IMR-90 (cell line): ENCODE data around the gene PPM1H. TPM values are rescaled to one million over a fixed set of nuclear protein-coding genes. Genes with fewer than 3 reads are reported as not detected.

Experiments
- ATAC-seq: fragments of 200-7000 bp; cut with Tn5 transposase; 2 replicates; pipeline ENCODE4 v1.9.1; 2020; ENCODE audit warnings: low read depth, mild to moderate bottlenecking, moderate library complexity
- BruUV-seq: library from RNA; stranded (reverse); fragments of 400-500 nt; replicated peaks from 2 replicates; lab custom pipeline; 2021; lab: Mats Ljungman, UMichigan
- CTCF ChIA-PET: fragments of 300-600 bp; formaldehyde crosslinking; extraction: SDS; loops from one replicate; lab custom pipeline; 2021; ENCODE audit warnings: antibody characterized with exemption; lab: Yijun Ruan, JAX
- POLR2A ChIA-PET: fragments of 300-600 bp; sonication (Branson Sonifier 250); formaldehyde crosslinking; loops from one replicate; lab custom pipeline; 2022; ENCODE audit warnings: antibody characterized with exemption; ENCODE audit not compliant: unreplicated experiment; lab: Charles Lee
- DNase-seq: peaks from one replicate; pipeline ENCODE4 v3.0.0; 2013
- H2AFZ ChIP-seq: replicated peaks from 2 replicates; pipeline ENCODE3; 2013; ENCODE audit warnings: low read length, mild to moderate bottlenecking; ENCODE audit not compliant: poor library complexity
- H2AK5ac ChIP-seq: 2 replicates; pipeline ENCODE4 v1.6.1; 2013; ENCODE audit warnings: low read depth, low read length, inconsistent platforms
- H2AK9ac ChIP-seq: replicated peaks from 2 replicates; pipeline ENCODE3; 2013; ENCODE audit warnings: mild to moderate bottlenecking, low read depth, low read length, moderate library complexity; ENCODE audit not compliant: poor library complexity
- H2BK120ac ChIP-seq: 2 replicates; pipeline ENCODE4 v1.6.1; 2013; ENCODE audit warnings: low read depth, low read length, inconsistent platforms
- H2BK15ac ChIP-seq: 3 replicates; pipeline ENCODE4 v1.6.1; 2013; ENCODE audit warnings: low read depth, low read length, inconsistent platforms
- H2BK20ac ChIP-seq: 2 replicates; pipeline ENCODE4 v1.6.1; 2013; ENCODE audit warnings: low read depth, mild to moderate bottlenecking, inconsistent platforms, low read length, moderate library complexity
- H2BK5ac ChIP-seq: 2 replicates; pipeline ENCODE4 v1.6.1; 2013; ENCODE audit warnings: mild to moderate bottlenecking, low read depth, low read length, inconsistent platforms; ENCODE audit not compliant: poor library complexity, severe bottlenecking
- H3K14ac ChIP-seq: replicated peaks from 2 replicates; pipeline ENCODE4 v1.6.1; 2013; ENCODE audit warnings: low read depth, low read length, inconsistent platforms
- H3K18ac ChIP-seq: 2 replicates; pipeline ENCODE4 v1.6.1; 2013; ENCODE audit warnings: low read depth, low read length, control low read depth
- H3K23ac ChIP-seq: 2 replicates; pipeline ENCODE4 v1.6.1; 2013; ENCODE audit warnings: low read depth, low read length, inconsistent platforms
- H3K27ac ChIP-seq: 2 replicates; pipeline ENCODE4 v1.5.1; 2013; ENCODE audit warnings: mild to moderate bottlenecking, control low read depth, low read length; ENCODE audit not compliant: insufficient read depth
- H3K27me3 ChIP-seq: 2 replicates; pipeline ENCODE4 v1.6.1; 2013; ENCODE audit warnings: low read length; ENCODE audit not compliant: control insufficient read depth, insufficient read depth
- H3K36me3 ChIP-seq: 2 replicates; pipeline ENCODE4 v1.6.1; 2013; ENCODE audit warnings: low read length, mixed read lengths; ENCODE audit not compliant: control insufficient read depth, insufficient read depth
- H3K4ac ChIP-seq: 2 replicates; pipeline ENCODE4 v1.6.1; 2013; ENCODE audit warnings: low read depth, low read length, inconsistent platforms
- H3K4me1 ChIP-seq: 2 replicates; pipeline ENCODE4 v1.6.1; 2013; ENCODE audit warnings: low read length, mixed read lengths; ENCODE audit not compliant: control insufficient read depth, insufficient read depth
- H3K4me2 ChIP-seq: 2 replicates; pipeline ENCODE4 v1.6.1; 2013; ENCODE audit warnings: low read depth, mild to moderate bottlenecking, control low read depth, low read length, moderate library complexity
- H3K4me3 ChIP-seq: 2 replicates; pipeline ENCODE4 v1.5.1; 2013; ENCODE audit warnings: low read depth, mild to moderate bottlenecking, control low read depth, low read length, moderate library complexity; ENCODE audit not compliant: insufficient read depth
- H3K56ac ChIP-seq: 2 replicates; pipeline ENCODE4 v1.6.1; 2013; ENCODE audit warnings: low read length, inconsistent platforms; ENCODE audit not compliant: insufficient read depth; ENCODE audit errors: extremely low read depth
- H3K79me1 ChIP-seq, 2 experiments: 2 replicates each; pipeline ENCODE4 v1.6.1; 2013; ENCODE audit warnings: low read length in 2 of 2, inconsistent platforms in 1 of 2, low read depth in 1 of 2
- H3K9ac ChIP-seq: 2 replicates; pipeline ENCODE4 v1.6.1; 2013; ENCODE audit warnings: low read depth, low read length, control low read depth
- H3K9me1 ChIP-seq: 2 replicates; pipeline ENCODE4 v1.6.1; 2013; ENCODE audit warnings: low read length, inconsistent platforms; ENCODE audit not compliant: insufficient read depth
- H3K9me3 ChIP-seq: 2 replicates; pipeline ENCODE4 v1.6.1; 2013; ENCODE audit warnings: low read length; ENCODE audit not compliant: control insufficient read depth, insufficient read depth
- H4K20me1 ChIP-seq: 2 replicates; pipeline ENCODE4 v1.6.1; 2013; ENCODE audit warnings: low read length, inconsistent platforms; ENCODE audit not compliant: insufficient read depth
- H4K5ac ChIP-seq: 2 replicates; pipeline ENCODE4 v1.6.1; 2013; ENCODE audit warnings: mild to moderate bottlenecking, low read depth, low read length, control low read depth
- H4K8ac ChIP-seq, 2 experiments: 2 replicates each; pipeline ENCODE4 v1.6.1; 2013; ENCODE audit warnings: low read depth in 2 of 2, low read length in 2 of 2, control low read depth in 1 of 2, inconsistent platforms in 1 of 2
- H4K91ac ChIP-seq: 2 replicates; pipeline ENCODE4 v1.6.1; 2013; ENCODE audit warnings: low read depth, low read length, inconsistent platforms; ENCODE audit not compliant: insufficient read depth
- BHLHE40 ChIP-seq: fragments of 150-350 bp; IDR thresholded peaks from 2 replicates; pipeline ENCODE4 v1.6.1; 2016; ENCODE audit warnings: mild to moderate bottlenecking, low read depth, low read length
- CEBPB ChIP-seq: IDR thresholded peaks from 2 replicates; pipeline ENCODE4 v1.6.1; 2012; ENCODE audit warnings: low read depth, low read length, improper control_type of control experiment
- CHD1 ChIP-seq: IDR thresholded peaks from 2 replicates; pipeline ENCODE4 v1.6.1; 2012; ENCODE audit warnings: low read depth, low read length, improper control_type of control experiment
- MAFK ChIP-seq: IDR thresholded peaks from 2 replicates; pipeline ENCODE4 v1.6.1; 2012; ENCODE audit warnings: low read depth, low read length, improper control_type of control experiment
- MAZ ChIP-seq: IDR thresholded peaks from 2 replicates; pipeline ENCODE4 v1.6.1; 2012; ENCODE audit warnings: low read depth, mild to moderate bottlenecking, low read length, improper control_type of control experiment, moderate library complexity, borderline replicate concordance
- NFE2L2 ChIP-seq: fragments of 150-350 bp; IDR thresholded peaks from 2 replicates; pipeline ENCODE4 v1.6.1; 2016; ENCODE audit warnings: low read depth, mild to moderate bottlenecking, low read length
- POLR2A ChIP-seq: IDR thresholded peaks from 2 replicates; pipeline ENCODE4 v1.6.1; 2012; ENCODE audit warnings: mild to moderate bottlenecking, low read depth, low read length
- RAD21 ChIP-seq: IDR thresholded peaks from 2 replicates; pipeline ENCODE4 v1.6.1; 2012; ENCODE audit warnings: low read length, improper control_type of control experiment
- RCOR1 ChIP-seq: IDR thresholded peaks from 2 replicates; pipeline ENCODE4 v1.6.1; 2012; ENCODE audit warnings: mild to moderate bottlenecking, low read length, improper control_type of control experiment; ENCODE audit not compliant: insufficient replicate concordance
- RFX5 ChIP-seq: IDR thresholded peaks from 2 replicates; pipeline ENCODE4 v1.8.0; 2012; ENCODE audit warnings: low read depth, mild to moderate bottlenecking, low read length, moderate library complexity
- SMC3 ChIP-seq: fragments of 150-350 bp; IDR thresholded peaks from 2 replicates; pipeline ENCODE4 v1.6.1; 2016; ENCODE audit warnings: low read depth, mild to moderate bottlenecking, antibody characterized with exemption, low read length, moderate library complexity
- WGBS, 2 experiments: methylation state at CpG; one replicate each; pipeline versions ENCODE4 v1.1.5 to v1.1.7; 2013; ENCODE audit warnings: missing lambda C conversion rate in 2 of 2; ENCODE audit not compliant: insufficient read length in 1 of 2; ENCODE audit errors: extremely low coverage in 2 of 2; 5-methylcytosine and 5-hydroxymethylcytosine counted together
- dilution Hi-C: fragments of 300-500 bp; cut with HindIII; formaldehyde crosslinking; loops from one replicate; pipeline ENCODE4 v1.14.3; 2018; ENCODE audit warnings: low sequenced_read_pairs; ENCODE audit not compliant: unreplicated experiment
- in situ Hi-C: fragments of 300-500 bp; cut with MboI; formaldehyde crosslinking; loops from 3 replicates; pipeline ENCODE4 v1.14.3; 2019; ENCODE audit warnings: low sequenced_read_pairs, inconsistent platforms, mixed read lengths
- intact Hi-C: fragments of 100-400 bp; cut with micrococcal nuclease; formaldehyde crosslinking; loops from 2 replicates; pipeline ENCODE4 v1.10.0; 2022
- polyA plus RNA-seq, 3 experiments: library from polyadenylated mRNA; depleted of rRNA; stranded (reverse); fragments of >200 nt; gene quantifications; 2 replicates each; pipeline ENCODE4 v1.2.3, GENCODE V29; 2012; ENCODE audit warnings: low replicate concordance in 1 of 3
- total RNA-seq: library from RNA; depleted of rRNA; stranded (reverse); fragments of >200 nt; gene quantifications from 2 replicates; pipeline ENCODE4 v1.2.3, GENCODE V29; 2012
- TF ChIP-seq, protein P1 (sequence below): conservative IDR thresholded peaks from 2 replicates; pipeline ENCODE4 v1.5.1; 2012; ENCODE audit warnings: mild to moderate bottlenecking, low read depth, low read length, improper control_type of control experiment
- TF ChIP-seq, protein P2 (sequence below): fragments of 150-350 bp; IDR thresholded peaks from 2 replicates; pipeline ENCODE4 v1.6.1; 2017; ENCODE audit warnings: mild to moderate bottlenecking, antibody characterized with exemption, low read length, low read depth
- TF ChIP-seq, protein P3 (sequence below): fragments of 150-350 bp; IDR thresholded peaks from 2 replicates; pipeline ENCODE4 v1.6.1; 2016; ENCODE audit warnings: low read depth, mild to moderate bottlenecking, low read length, moderate library complexity, borderline replicate concordance

Gene PPM1H
- total and polyA plus RNA-seq, 2 of the 4 experiments (the other 2 are of a cell fraction), result 0.14 to 0.18 TPM

DNA sequence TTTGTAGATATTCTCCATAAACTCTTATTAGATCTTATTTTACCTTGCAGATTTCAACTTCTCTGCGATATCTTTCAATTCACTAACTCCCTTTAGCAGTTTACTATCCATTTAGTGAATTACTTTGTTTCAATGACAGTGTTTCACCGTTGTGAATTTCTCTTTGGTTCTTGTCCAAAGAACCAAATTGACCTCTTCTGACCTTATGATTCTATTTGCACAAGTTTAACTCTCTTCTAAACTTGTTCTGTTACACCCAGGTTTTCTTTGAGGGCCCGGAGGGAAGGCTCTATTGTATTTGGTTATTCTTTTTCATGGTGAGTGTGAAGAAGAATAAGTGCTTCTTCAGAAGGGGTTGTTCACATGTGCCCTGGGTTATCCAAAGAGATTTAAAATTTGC, 281.6 kb downstream of the PPM1H start:
- Histone ChIP-seq H2BK120ac (no peak overlapping the region), H3K27ac (no peak overlapping the region), H2AK9ac (no peak overlapping the region), H3K9ac (no peak overlapping the region), H2AFZ (no peak overlapping the region), H3K4me2 (no peak overlapping the region), H3K79me1 (no peaks in the 10 kb centered on the region), H2BK20ac (no peak overlapping the region), H3K9me1 (no peaks in the 10 kb centered on the region), H3K4ac (no peak overlapping the region), H4K8ac (no peak overlapping the region), H3K27me3 (peaks cover 2% of the 10 kb centered on the region; the same call in 1 of the 2 replicates), H4K91ac (no peak overlapping the region), H3K4me1 (no peaks in the 10 kb centered on the region), H2AK5ac (no peak overlapping the region), H3K56ac (no peak overlapping the region), H2BK5ac (no peak overlapping the region), H3K4me3 (no peak overlapping the region), H4K5ac (no peak overlapping the region), H3K9me3 (no peaks in the 10 kb centered on the region), H3K23ac (no peak overlapping the region), H3K36me3 (no peaks in the 10 kb centered on the region), H2BK15ac (no peak overlapping the region), H3K18ac (no peak overlapping the region), H3K14ac (no peak overlapping the region), H4K20me1 (no peaks in the 10 kb centered on the region)
- intact Hi-C loops, result no loop called here
- ATAC-seq (no peak), DNase-seq (no peak)
- no peak for TF ChIP-seq CEBPB
- TF ChIP-seq MAZ, result no peak
- TF ChIP-seq CHD1, result no peak
- TF ChIP-seq BHLHE40, result no peak
- TF ChIP-seq, protein P1, sequence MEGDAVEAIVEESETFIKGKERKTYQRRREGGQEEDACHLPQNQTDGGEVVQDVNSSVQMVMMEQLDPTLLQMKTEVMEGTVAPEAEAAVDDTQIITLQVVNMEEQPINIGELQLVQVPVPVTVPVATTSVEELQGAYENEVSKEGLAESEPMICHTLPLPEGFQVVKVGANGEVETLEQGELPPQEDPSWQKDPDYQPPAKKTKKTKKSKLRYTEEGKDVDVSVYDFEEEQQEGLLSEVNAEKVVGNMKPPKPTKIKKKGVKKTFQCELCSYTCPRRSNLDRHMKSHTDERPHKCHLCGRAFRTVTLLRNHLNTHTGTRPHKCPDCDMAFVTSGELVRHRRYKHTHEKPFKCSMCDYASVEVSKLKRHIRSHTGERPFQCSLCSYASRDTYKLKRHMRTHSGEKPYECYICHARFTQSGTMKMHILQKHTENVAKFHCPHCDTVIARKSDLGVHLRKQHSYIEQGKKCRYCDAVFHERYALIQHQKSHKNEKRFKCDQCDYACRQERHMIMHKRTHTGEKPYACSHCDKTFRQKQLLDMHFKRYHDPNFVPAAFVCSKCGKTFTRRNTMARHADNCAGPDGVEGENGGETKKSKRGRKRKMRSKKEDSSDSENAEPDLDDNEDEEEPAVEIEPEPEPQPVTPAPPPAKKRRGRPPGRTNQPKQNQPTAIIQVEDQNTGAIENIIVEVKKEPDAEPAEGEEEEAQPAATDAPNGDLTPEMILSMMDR, result no peak
- TF ChIP-seq, protein P2, sequence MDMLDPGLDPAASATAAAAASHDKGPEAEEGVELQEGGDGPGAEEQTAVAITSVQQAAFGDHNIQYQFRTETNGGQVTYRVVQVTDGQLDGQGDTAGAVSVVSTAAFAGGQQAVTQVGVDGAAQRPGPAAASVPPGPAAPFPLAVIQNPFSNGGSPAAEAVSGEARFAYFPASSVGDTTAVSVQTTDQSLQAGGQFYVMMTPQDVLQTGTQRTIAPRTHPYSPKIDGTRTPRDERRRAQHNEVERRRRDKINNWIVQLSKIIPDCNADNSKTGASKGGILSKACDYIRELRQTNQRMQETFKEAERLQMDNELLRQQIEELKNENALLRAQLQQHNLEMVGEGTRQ, result no peak
- TF ChIP-seq NFE2L2, result no peak
- no peak for TF ChIP-seq RFX5
- TF ChIP-seq MAFK, result no peak
- TF ChIP-seq, protein P3, sequence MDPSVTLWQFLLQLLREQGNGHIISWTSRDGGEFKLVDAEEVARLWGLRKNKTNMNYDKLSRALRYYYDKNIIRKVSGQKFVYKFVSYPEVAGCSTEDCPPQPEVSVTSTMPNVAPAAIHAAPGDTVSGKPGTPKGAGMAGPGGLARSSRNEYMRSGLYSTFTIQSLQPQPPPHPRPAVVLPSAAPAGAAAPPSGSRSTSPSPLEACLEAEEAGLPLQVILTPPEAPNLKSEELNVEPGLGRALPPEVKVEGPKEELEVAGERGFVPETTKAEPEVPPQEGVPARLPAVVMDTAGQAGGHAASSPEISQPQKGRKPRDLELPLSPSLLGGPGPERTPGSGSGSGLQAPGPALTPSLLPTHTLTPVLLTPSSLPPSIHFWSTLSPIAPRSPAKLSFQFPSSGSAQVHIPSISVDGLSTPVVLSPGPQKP, result no peak
- TF ChIP-seq SMC3, result no peak
- no peak for TF ChIP-seq RCOR1
- no peak for TF ChIP-seq POLR2A
- TF ChIP-seq RAD21, result no peak
- dilution Hi-C loops, result no loop called here
- ChIA-PET POLR2A (no interaction called here), CTCF (no interaction called here)
- no TSS peak for BruUV-seq
- WGBS, 2 experiments, result no CpG with 5 or more reads among the region's 3 CpGs
- in situ Hi-C loops, result no loop called here
